GM23338 (cell line): ENCODE data around the gene SHOX. TPM values are rescaled to one million over a fixed set of nuclear protein-coding genes. Genes with fewer than 3 reads are reported as not detected.

Experiments used
- ATAC-seq: fragments of 200-7000 bp; cut with Tn5 transposase; 3 replicates; pipeline ENCODE4 v1.9.1; 2020
- DNase-seq: peaks from one replicate; pipeline ENCODE4 v3.0.0-alpha.2; 2015; ENCODE audit warnings: low spot score
- H2AFZ ChIP-seq: fragments of 200-600 bp; sonication (generic); 2 replicates; pipeline ENCODE4 v1.8.0; 2016; ENCODE audit warnings: antibody characterized with exemption, mild to moderate bottlenecking, moderate library complexity
- H3F3A ChIP-seq: fragments of 200-600 bp; sonication (generic); replicated peaks from 2 replicates; pipeline ENCODE4 v1.8.0; 2017; ENCODE audit warnings: antibody characterized with exemption, mixed run types, low read depth
- H3K27ac ChIP-seq: fragments of 200-600 bp; sonication (generic); 2 replicates; pipeline ENCODE4 v1.6.1; 2016; ENCODE audit warnings: low read depth
- H3K27me3 ChIP-seq: fragments of 200-600 bp; sonication (generic); 2 replicates; pipeline ENCODE4 v1.8.0; 2016; ENCODE audit warnings: mild to moderate bottlenecking, mixed run types, moderate library complexity; ENCODE audit not compliant: insufficient read depth
- H3K36me3 ChIP-seq: fragments of 200-600 bp; sonication (generic); 2 replicates; pipeline ENCODE4 v1.8.0; 2016; ENCODE audit warnings: mild to moderate bottlenecking; ENCODE audit not compliant: insufficient read depth
- H3K4me1 ChIP-seq: fragments of 200-600 bp; sonication (generic); 2 replicates; pipeline ENCODE4 v1.8.0; 2016; ENCODE audit warnings: mild to moderate bottlenecking, moderate library complexity; ENCODE audit not compliant: insufficient read depth
- H3K4me2 ChIP-seq: fragments of 200-600 bp; sonication (generic); 2 replicates; pipeline ENCODE4 v1.7.1; 2017; ENCODE audit warnings: mixed run types
- H3K4me3 ChIP-seq: fragments of 200-600 bp; sonication (generic); 2 replicates; pipeline ENCODE4 v1.6.1; 2016; ENCODE audit warnings: mixed run types
- H3K79me2 ChIP-seq: fragments of 200-600 bp; sonication (generic); replicated peaks from 2 replicates; pipeline ENCODE4 v1.8.0; 2017; ENCODE audit warnings: mild to moderate bottlenecking; ENCODE audit not compliant: insufficient read depth
- H3K9me2 ChIP-seq: fragments of 200-600 bp; sonication (generic); 2 replicates; pipeline ENCODE4 v1.8.0; 2017; ENCODE audit not compliant: insufficient read depth
- H4K20me1 ChIP-seq: fragments of 200-600 bp; sonication (generic); replicated peaks from 2 replicates; pipeline ENCODE4 v1.8.0; 2017; ENCODE audit warnings: mild to moderate bottlenecking; ENCODE audit not compliant: insufficient read depth
- H3K27ac Mint-ChIP-seq: 2 replicates; pipeline ENCODE4 v1.8.0; 2020; ENCODE audit warnings: inconsistent platforms, mild to moderate bottlenecking, moderate library complexity, mixed read lengths
- H3K27me3 Mint-ChIP-seq: 3 replicates; pipeline ENCODE4 v1.8.0; 2022; ENCODE audit warnings: low read depth, mild to moderate bottlenecking, moderate library complexity, mixed read lengths, inconsistent platforms; ENCODE audit not compliant: insufficient read depth, poor library complexity
- H3K36me3 Mint-ChIP-seq: 3 replicates; pipeline ENCODE4 v1.8.0; 2021; ENCODE audit warnings: low read depth, mild to moderate bottlenecking, inconsistent platforms, moderate library complexity, mixed read lengths
- H3K4me1 Mint-ChIP-seq: 3 replicates; pipeline ENCODE4 v1.8.0; 2020; ENCODE audit warnings: mild to moderate bottlenecking, inconsistent platforms, mixed read lengths
- H3K4me3 Mint-ChIP-seq: 3 replicates; pipeline ENCODE4 v1.8.0; 2021; ENCODE audit warnings: moderate library complexity, mild to moderate bottlenecking, inconsistent platforms, mixed read lengths
- H3K9me3 Mint-ChIP-seq: 3 replicates; pipeline ENCODE4 v1.8.0; 2020; ENCODE audit warnings: moderate library complexity, mild to moderate bottlenecking, inconsistent platforms, mixed read lengths
- CTCF ChIP-seq, 2 experiments: fragments of 200-600 bp in 1 of 2; sonication (generic) in 1 of 2; conservative IDR thresholded peaks; 2 replicates each; pipeline versions ENCODE4 v1.5.1 to v1.6.1; 2016 to 2017; ENCODE audit warnings: antibody characterized with exemption in 2 of 2, low read depth in 2 of 2, mild to moderate bottlenecking in 2 of 2, moderate library complexity in 1 of 2
- EZH2 ChIP-seq: fragments of 200-600 bp; sonication (generic); IDR thresholded peaks from one replicate; pipeline ENCODE4 v1.8.0; 2017; ENCODE audit warnings: antibody characterized with exemption, mild to moderate bottlenecking, low read depth; ENCODE audit not compliant: unreplicated experiment
- EZH2phosphoT487 ChIP-seq: fragments of 200-600 bp; sonication (generic); IDR thresholded peaks from one replicate; pipeline ENCODE4 v1.8.1; 2018; ENCODE audit warnings: antibody characterized with exemption; ENCODE audit not compliant: unreplicated experiment
- JUNB ChIP-seq: IDR thresholded peaks from one replicate; pipeline ENCODE4 v1.6.1; 2016; ENCODE audit warnings: antibody characterized with exemption; ENCODE audit not compliant: unreplicated experiment
- NANOG ChIP-seq: IDR thresholded peaks from 2 replicates; pipeline ENCODE4 v1.6.1; 2016; ENCODE audit warnings: antibody characterized with exemption, borderline replicate concordance
- STAT1 ChIP-seq: IDR thresholded peaks from one replicate; pipeline ENCODE4 v1.6.1; 2016; ENCODE audit warnings: antibody characterized with exemption; ENCODE audit not compliant: unreplicated experiment
- ZNF331 ChIP-seq: fragments of 250-450 bp; sonication (Bioruptor Pico); IDR thresholded peaks from 2 replicates; pipeline ENCODE4 v1.5.0; 2020; ENCODE audit warnings: low read depth, mild to moderate bottlenecking, moderate library complexity
- ZNF462 ChIP-seq: fragments of 250-450 bp; sonication (Bioruptor Pico); IDR thresholded peaks from 2 replicates; pipeline ENCODE4 v1.5.0; 2020; ENCODE audit warnings: mild to moderate bottlenecking, moderate library complexity
- polyA plus RNA-seq: library from polyadenylated mRNA; unstranded; fragments of >200 nt; fragmentation: Nextera tagmentation; extraction: Ambion mirVana; gene quantifications from 2 replicates; pipeline ENCODE4 v1.2.1, GENCODE V29; 2016
- total RNA-seq: library from RNA; depleted of rRNA; stranded (reverse); fragments of >200 nt; shearing (Covaris generic); gene quantifications from 2 replicates; pipeline ENCODE4 v1.2.3, GENCODE V29; 2014

SHOX gene
- total and polyA plus RNA-seq, 2 experiments from 2014 or later: not detected

GRCh38 chrX:680062-680461 is 49.5 kb downstream of the SHOX start:
- H3K4me3 Mint-ChIP-seq: no peak overlapping the region
- Histone ChIP-seq H3F3A (peaks cover 20% of the 10 kb centered on the region; the same call in 1 of the 2 replicates), H3K4me2 (no peak overlapping the region), H3K4me3 (no peak overlapping the region), H3K27ac (no peak overlapping the region), H3K9me2 (0 out of 2 replicates have a peak, but pooled peaks cover 3% of the 10 kb centered on the region), H3K79me2 (no peaks in the 10 kb centered on the region), H3K4me1 (peaks cover 22% of the 10 kb centered on the region), H3K36me3 (no peaks in the 10 kb centered on the region), H4K20me1 (no peaks in the 10 kb centered on the region), H3K27me3 (no peaks in the 10 kb centered on the region), H2AFZ (no peak overlapping the region)
- no peak for TF ChIP-seq STAT1
- no peak for TF ChIP-seq JUNB
- no peak for TF ChIP-seq ZNF462 (CRISPR knock-in tag)
- TF ChIP-seq EZH2phosphoT487: no peak
- TF ChIP-seq ZNF331 (CRISPR knock-in tag): no peak
- no peak for TF ChIP-seq NANOG
- TF ChIP-seq EZH2: no peak
- no peak for TF ChIP-seq CTCF (conservative IDR thresholded peaks at IDR 0.05; ENCODE audit: low read depth in 2 of 2)
- peaks cover 56% of the 10 kb centered on the region for H3K36me3 Mint-ChIP-seq
- DNase-seq: no peak
- H3K27me3 Mint-ChIP-seq: peaks cover 16% of the 10 kb centered on the region
- ATAC-seq: no peak
- peaks cover 4% of the 10 kb centered on the region; the same call in 1 of the 3 replicates for H3K4me1 Mint-ChIP-seq
- H3K9me3 Mint-ChIP-seq: peaks cover 96% of the 10 kb centered on the region
- H3K27ac Mint-ChIP-seq: no peak overlapping the region
